HG03066 (cell line): ENCODE data around the gene SLCO2A1.
"Not testable (repeated sequence)": the region's sequence is repeated elsewhere in the genome, so short reads cannot be mapped to it uniquely, and the experiment has no call there.

ENCODE experiments used
- ATAC-seq: cut with Tn5 transposase; IDR thresholded peaks from one replicate; pipeline ENCODE4 v1.9.1; 2021; ENCODE audit warnings: low read depth; ENCODE audit not compliant: unreplicated experiment

SLCO2A1 gene

DNA sequence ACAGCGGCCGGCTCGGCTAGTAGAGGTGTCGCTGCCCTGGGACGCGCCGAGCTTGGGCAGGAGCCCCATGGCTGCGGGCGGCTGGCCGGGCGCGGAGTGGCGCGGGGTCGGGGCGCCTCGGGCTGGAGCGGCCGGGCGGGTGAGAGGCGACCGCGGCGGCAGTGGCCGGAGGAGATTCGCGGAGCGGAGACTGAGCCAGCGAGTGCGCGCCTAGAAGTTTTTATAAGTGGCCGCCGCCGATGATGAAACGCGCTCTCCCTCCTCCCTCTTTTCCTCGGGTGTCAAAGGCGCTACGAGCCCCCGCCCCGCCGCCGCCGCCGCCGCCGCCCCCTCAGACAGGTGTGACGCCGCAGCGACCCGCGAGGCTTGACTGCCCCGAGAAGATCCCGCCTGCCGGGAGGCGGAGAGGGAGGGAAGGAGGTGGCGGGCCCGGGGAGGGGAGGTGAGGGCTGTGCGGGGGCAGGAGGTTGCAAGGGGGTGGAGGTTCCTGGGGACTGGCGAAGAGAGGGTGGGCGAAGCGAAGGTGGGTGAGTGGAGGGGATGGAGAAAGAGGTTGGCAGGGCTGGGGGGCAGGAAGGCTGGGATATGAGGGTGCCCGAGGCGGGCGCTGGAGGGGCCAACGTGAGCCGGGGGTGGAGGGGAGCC is at the start of gene SLCO2A1:
TSS of gene SLCO2A1 (minus strand) at position 192 of the 645 bp plus-strand sequence. CDS start at position 69, 123 bp downstream.
- ATAC-seq = no peak

DNA sequence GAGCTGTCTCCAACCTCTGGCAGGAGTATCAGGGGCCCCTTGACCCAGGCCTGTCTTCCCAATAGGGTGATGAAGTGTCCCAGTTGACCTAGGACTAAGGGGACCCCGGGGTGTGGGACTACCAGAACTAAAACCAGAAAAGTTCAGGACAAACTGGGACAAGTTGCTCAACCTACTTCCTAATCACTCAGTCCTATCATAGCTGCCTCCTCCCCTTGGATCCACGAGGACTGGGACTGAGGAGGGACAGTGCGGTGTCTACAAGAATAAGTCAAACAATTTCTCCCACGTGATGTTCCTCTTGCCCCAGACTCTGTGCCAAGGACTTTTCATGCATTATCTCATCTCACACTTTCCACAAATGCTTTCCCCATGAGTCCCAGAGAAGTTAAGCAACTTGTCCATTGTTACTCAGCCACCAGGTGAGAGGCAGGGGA is 49.4 kb upstream of the SLCO2A1 start:
- ATAC-seq = no peak

DNA sequence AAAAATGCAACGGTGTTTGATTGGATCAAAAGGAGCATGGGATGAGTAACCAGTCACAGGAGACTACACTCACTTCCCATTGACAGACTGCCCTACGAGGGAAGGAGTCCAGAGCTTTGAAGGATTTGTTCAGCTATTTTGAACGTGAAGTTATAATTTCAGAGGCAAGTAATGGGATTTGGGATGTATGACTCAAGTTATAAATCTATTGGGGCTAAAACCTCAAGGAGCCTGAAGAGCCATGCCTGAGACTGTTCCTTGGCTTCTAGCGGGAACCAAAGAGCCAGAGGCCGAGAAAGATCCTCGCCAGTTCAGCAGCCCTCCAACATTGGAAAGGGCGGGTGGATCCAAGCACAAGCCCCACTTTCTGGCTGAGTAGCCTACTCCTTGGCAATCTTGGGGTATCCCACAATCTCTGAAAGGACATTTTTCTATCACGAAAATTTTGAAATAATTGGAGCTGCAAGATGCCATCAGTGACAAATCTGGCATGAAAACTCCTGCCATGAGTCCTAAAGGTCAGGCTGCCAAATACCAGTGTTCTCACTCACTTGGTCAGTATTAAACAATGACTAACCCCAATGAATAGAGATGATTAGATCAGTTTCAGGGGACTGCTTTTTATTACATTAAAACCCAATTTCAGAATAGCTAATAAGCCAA is 48.6 kb upstream of the SLCO2A1 start:
- ATAC-seq = no peak

DNA sequence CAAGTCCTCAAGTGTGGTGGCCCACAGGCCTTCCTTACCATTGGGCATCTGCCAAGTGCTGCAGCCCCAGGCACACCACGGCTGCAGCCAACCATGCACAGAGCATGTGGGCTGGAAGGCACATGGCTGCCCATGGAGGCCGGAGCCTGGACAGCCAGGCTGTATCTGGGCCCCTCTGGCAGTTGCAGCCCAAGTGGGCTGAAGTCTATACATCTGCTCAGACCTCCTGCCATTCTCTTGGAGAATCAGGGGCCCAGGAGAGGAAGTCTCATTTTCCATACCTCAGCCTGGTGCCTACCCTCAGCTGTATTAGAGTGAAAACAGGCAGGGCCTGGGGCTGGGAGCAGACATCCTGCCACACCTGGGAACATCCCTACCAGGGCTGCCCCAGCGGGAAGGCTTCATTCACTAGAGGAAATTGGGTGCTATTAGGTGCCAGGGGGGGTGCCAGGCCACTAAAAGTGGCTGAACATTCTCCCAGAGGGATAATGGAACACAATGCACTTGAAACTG is 48.0 kb upstream of the SLCO2A1 start:
- ATAC-seq = no peak

DNA sequence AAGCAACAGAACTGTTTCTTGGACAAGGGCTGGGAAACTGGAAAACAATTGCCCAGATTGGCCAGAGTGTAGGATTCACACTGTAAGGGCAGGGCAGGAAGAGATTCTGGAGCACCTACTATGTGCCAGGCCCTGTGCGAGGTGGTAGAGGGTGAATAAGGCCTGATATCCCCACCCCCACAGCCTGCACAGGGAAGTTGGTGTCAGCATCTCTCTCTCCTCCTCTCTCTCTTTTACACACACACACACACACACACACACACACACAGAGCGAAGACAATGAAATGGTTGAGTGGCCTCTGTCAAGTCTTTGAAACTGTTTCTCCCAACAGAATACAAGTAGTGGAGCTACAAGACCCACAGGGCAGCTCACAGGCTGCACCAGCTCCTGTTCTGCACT is 47.1 kb upstream of the SLCO2A1 start:
- no peak for ATAC-seq

DNA sequence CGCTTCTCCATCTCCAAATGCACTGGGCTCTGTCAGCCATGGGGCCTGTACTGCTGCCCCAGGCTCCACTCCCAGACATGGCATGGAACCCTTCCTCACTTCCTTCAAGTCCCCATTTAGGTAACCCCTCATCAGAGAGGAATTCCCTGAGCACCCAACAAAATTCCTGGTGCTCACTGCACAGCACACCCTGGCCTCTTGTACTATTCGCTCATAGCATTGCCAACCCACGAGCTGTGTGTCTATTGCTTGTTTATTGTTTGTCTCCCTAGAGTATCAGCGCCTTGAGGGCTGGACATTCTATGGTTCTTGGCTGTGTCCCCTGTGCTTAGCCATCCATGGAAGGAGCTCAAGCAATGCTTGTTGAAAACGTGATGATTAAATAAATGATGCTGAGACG is 46.1 kb upstream of the SLCO2A1 start:
- no peak for ATAC-seq

DNA sequence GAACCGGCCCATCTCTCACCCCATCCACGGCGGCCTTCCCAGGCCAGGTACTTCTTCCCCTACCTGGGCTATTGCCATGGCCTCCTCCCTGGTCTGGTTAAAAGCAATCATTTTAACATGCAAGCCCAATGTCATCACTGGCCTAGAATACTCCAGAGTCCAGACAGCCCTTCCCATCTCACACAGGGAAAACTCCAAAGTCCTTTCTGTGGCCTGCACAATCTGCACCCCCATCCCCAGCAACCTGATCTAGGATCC is 45.8 kb upstream of the SLCO2A1 start:
- no peak for ATAC-seq

DNA sequence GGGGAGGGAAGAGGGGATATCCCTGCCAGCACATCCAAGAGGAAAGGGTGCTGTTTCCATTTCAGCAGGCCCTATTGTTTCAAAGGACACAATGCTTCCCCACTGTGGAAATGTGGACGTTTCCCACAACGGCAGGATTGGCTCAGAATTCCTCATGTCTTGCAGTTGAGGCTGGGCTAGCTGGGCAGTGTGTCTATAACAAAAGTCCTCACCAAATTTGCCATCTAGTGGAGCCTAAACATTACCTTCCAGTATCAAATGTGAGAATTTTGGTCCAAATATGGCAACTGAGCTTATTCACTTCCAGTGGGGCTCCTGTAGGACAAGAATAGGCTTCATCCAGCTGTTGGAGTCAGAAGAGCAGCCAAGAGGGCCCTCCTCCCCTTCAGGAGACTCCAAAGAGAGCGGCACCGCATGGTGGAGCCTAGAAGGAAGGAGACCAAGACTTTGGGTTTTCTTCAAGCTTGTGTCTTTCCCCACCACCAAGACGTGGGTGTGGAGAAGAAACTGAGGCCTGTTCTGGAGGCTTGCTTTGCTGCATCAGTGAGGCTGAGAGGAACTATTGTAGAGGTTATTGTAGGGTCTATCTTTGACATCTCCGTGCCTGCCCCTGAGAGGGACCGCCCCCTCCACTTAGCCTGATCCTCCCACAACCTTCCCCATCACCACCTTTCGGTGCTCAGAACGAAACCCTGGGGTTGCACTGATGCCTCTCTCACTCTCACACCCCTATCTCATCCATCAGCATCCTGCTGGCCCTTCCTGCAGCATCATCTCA is 45.3 kb upstream of the SLCO2A1 start:
- ATAC-seq = no peak

DNA sequence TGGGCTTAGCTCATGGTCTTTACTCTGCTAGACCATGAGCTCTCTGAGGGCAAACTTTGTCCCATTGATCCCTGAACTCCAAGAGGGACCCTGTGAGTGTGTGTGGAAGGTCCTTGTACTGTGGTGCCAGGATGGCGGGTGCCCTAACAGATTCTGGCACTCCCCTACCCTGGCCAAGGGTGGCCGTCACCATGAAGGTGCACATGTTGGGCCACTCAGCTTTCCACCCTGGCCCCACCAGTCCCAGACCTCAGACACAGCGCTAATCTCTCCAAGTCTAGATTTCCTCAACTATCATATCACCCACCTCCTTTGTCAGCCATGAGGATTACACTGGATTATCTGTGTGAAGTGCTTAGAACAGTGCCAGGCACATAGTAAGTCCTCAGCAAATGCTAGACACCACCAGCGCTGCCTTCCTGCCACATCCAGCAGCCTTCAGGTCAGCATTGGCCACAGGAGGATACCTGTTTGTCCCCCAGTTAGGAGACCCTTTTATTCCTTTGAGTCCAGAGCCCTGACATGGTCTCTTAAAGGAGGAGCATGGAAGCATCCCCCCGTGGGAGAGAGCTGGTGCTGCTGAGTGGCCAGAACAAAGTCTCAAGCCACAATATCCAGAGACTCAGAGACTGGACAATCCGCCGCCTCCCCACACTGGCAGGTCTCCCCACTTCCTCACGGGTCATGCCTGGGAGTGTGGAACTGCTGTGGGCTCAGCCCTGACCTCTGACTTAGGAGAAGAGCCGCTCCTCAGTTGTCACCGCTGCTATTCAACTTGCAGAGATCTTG is 44.5 kb upstream of the SLCO2A1 start:
- no peak for ATAC-seq

DNA sequence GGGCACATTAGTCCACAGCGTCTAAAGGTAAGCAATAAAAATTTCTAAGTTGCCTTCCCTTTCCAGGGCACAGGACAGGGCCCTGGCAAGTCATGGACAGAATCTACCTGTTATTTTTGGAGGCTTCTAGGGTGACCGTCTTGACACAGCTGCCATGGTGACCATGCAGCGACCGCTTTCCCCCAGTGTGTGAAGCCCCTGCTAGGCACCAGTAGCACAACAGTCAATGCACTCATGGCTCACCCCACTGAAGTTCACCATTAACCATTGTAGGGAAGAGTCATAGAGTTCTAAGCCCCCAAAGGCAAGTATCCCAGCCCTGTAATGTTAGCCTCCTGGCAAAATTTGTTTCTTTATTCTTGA is 43.8 kb upstream of the SLCO2A1 start:
- ATAC-seq = no peak

DNA sequence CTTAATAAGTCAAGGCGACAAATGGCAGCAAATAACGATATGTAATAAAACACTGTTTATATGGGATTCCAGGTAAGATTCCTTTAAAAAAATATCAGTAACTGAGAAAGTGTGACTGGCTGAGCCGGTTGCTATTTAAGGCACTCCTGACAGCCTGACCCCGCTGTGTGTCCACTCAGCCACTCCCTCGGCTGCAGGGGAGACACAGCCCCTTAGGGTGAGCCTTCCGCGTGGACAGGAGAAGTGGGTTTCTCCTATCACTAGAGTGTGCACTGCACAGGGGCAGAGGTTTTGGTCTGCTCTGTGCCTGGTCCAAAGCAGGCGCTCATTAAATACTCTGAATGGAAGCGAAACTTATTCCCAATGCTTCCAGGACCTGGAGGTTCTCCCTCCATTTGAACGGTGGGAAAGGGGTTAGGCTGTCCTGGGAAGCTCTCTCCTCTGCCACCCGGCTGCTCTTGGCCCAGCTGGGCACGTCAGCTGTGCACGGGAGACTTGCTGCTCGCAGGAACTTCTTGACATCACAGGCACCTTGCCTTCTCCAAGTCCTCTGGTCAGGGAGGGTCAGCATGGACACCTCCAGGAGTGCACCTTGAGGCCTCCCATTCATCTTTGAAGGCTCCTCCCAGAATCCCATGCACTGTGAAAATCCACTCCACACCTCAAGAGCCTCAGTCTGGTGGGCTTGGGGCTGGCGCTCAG is 43.3 kb upstream of the SLCO2A1 start:
- no peak for ATAC-seq

DNA sequence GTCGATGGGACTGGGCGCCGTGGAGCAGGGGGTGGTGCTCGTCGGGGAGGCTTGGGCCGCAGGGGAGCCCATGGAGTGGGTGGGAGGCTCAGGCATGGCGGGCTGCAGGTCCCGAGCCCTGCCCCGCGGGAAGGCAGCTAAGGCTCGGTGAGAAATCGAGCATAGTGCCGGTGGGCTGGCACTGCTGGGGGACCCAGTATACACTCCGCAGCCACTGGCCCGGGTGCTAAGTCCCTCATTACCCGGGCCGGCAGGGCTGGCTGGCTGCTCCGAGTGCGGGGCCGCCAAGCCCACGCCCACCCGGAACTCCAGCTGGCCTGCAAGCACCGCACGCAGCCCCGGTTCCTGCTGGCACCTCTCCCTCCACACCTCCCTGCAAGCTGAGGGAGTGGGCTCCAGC is 40.6 kb upstream of the SLCO2A1 start:
- not testable (repeated sequence) for ATAC-seq

DNA sequence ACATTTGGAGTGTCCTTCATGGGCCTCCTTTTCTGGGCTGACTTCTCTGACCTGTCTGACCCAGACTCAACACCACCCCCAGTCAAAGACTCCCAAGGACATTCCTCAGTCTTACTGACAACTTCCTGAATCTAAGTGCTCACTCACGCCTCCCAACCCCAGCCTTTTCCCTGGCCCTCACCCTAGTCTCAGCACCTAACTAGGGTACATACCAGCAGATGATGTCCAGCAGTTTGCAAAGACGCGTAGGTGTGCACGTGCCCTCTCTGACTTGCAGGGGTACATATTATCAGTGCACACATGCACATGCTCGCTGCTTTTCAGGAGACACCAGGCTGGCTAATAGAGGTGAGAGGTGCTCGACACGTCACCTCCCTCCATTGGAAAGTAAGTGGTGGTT is 38.7 kb upstream of the SLCO2A1 start:
- no peak for ATAC-seq

DNA sequence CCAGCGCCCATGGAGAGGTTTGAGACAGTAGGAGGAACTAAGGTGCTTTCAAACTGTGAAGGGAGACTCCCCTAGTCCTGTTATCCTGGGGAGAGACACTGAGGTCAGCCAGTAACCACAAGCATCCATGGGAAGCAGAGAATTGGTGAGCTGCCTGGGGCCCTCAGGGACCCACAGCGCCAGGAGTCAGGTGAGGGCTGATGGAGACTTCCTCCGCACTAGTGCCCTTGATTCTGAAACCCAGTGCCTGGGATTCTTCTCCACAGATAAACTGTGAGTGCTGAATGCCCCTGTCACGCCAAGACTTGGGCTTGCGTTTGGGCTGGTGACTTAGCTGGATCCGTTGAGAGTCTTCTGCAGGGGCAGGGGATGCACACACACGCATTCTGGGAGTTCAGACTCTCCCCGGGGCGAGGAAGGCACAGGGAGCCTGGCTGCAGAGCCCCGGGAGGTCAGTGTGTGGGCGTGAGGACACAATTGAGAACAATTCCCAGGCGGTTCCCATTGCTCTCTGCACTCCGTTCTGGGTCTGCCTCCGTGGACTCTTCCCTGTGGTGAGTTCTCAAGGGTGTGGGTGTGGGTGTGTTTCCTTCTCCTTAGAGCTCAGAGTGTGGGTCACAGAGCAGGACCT is 37.9 kb upstream of the SLCO2A1 start:
- no peak for ATAC-seq

DNA sequence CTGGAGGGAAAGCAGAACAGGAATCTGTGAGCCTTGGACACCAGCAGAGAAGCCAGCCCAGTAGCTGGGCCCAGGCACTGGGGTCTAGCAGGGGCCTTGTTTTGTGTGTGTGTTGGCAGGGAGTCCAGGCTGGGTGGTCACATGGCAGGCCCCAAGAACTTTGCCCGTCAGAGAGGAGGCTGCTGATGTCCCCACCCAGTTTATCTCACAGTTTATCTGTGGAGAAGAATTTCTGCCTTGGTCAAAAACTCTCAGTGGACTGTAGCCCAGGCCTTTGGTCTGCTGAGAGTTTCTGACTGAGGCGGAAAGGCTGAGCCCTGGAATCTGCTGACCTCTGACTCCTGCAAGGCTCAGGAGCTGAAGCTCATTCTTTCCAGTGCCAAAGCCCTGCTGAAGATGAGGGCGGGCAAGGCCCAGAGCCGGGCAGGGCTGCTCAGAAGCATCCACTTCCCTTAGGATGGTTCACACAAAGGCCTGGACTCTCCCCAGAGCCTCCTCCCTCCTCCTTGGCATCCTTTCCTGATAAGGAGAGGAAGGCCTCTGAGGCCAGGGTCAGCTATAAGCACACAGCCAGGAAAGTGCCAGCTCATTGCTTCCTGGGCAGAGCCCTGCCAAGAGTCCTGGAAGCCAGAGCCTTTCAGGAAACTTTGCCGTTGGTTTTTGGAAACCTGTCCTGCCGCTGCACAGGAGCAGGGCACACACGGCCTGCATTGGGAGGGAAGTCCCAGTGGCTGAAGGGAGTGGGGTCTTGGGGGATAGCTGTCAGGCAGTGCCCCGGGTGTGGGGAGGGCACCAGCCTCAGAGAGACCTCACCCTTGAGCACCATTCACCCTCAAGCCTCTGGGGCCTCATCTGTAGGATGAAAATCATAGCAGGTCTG is 37.2 kb upstream of the SLCO2A1 start:
- ATAC-seq = no peak

DNA sequence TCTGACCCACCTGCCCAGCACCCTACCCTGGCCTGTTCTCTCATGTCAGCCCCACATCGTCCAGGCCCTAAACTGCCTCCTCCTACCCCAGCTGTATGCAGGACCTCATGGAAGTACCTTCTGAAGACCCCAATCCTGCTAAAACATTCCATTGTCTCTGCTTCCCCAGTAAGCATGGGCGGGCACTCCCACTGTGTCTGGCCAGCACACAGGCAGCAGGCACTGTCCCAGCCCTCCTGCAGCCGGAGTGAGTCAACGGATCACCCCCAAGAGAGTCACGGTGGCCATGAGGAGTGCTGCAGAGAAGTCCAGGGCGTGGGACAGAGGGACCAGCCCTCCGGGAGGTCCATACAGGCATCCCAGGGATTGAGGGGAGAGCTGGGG is 36.4 kb upstream of the SLCO2A1 start:
- no peak for ATAC-seq

DNA sequence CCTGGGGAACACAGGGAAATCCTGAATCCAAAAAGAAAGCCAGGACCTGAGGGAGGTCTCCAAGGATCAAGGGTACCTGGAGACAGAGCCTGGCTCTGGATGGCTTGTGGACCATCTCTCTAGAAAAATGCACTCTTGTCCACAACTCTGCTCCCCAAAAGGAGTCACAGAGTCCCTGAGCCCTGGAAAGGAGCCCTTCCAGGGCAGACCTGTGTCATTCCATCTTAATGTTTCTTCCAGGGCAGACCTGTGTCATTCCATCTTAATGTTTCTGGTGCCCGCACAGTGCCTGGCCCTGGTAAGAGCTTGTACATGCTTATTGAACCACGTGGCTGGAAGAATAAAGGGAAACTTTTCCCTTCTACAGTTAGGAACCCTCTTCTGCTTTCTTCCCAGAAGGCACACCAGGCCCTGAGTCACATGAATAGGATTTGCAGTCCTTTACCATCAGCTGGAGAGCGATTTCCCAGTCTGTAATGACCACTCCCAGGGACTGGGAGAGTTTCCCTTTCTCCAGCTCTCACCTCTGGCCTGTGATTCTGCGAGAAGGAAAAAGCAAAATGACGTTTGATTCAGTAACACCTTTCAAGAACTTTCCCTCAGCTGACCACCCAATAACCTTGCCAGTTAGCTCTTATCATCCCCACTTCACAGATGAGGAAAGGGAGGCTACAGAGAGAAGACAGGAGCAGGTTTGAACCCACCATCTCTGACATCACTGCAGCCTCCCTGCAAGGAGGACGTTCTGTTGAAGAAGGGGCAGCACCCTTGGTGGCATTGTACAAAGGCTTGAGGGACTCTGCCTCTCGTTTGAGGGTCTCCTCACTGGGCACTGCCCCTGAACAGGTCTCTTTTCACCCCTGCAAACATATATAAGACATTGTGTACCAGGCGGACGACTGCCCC is 35.8 kb upstream of the SLCO2A1 start:
- no peak for ATAC-seq

DNA sequence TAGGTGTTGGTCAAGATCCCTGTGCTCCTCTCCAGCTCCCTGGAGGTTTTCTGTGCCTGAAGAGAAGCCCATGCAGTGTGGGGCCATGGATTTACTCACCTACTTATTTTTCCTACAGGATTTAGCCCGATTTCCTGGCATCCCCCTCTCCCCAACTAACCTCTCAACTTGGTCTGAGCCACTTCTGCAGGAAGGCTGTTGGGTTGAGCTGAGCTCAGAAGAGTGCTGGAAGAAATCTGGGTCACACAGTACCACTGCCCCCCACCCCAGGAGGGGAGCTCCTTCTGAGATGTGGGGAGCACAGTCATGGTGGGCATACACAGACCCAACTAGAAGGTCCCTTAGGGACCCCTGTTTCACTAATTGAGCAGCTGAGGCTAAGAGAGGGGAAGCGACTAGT is 34.4 kb upstream of the SLCO2A1 start:
- no peak for ATAC-seq
